HG03520 (cell line): Measurements from ENCODE around the gene BAHCC1.

ENCODE experiments used
- ATAC-seq: cut with Tn5 transposase; IDR thresholded peaks from one replicate; pipeline ENCODE4 v1.9.1; 2021; ENCODE audit warnings: mild to moderate bottlenecking, moderate library complexity; ENCODE audit not compliant: unreplicated experiment

The BAHCC1 gene

GRCh38 chr17:81397314-81398175, 2.3 kb downstream of the BAHCC1 start:
- no peak for ATAC-seq

DNA sequence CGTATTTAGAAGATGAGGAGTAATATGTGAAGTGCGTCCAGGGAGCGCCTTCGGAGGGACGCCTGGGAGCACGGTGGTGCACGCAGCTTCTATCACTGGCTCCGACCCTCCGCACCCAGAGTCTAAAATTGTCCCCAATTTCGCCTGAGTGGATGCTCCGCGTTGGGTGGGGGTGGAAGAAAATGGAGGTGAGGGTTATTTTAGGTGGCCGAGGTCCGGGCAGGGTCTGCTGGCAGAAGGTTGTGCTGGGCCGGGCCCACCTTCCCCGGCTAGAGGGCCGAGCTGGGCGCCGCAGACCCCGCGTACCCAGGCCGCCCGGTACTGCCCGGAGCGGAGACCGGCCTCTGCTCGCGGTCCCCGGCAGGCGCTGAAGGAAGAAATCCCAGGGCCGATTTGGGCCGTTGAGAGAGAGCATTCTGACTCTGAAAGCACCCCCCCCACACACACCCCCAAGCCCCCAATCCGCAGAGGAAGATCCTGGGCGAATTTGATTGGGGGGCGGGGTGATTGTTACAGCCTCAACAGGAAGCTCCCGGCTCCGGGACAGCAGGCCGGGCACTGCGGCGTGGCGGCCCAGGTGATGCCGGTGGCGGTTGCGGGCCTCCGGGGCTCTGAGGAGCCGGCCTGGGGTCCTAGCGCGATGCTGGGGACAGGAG, 3.0 kb downstream of the BAHCC1 start:
- no peak for ATAC-seq

GRCh38 chr17:81398832-81399411, 3.7 kb downstream of the BAHCC1 start:
- ATAC-seq: no peak

- no peak for ATAC-seq
These were observed 4.4 kb downstream of the BAHCC1 start for GRCh38 chr17:81399481-81400153.

DNA sequence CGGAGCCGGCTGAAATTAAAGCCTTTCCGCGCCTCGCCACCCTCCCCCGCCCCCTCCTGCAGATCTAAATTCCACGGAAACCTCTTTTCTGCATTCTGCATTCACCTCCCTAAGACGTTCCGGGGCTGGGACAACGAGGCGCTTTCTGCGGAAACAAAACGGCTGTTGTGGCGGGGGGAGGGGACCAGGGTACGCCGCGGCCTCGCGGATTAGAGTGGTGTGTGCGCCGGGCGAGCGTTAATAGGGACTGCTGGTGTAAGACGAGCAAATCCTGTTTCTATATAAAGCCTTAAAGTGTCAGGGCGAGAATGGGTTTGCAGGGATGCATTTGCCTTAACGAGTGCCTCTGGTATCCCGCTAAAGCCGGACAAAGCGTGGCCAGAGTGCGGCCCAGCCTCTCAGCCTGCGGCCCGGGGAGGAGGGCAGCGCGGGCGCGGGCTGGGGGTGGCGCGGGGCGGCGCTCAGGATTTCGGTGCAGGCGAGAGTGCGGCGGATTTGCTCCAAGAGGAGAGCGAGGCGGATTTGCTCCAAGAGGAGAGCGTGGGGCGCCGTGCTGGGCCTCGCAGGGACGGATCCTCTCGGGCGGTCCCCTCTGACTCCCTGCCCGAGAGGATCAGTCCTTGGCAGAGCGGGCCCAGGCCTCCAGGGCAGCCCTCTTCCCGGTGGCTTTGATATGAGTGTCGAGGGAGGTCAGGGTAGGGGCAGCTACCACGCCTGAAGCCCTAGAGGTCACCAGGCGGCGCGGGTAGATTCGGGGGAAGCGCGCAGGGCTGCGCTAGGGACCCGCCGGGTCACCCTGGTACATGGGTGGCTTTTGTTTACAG, 5.1 kb downstream of the BAHCC1 start:
- ATAC-seq: no peak

DNA sequence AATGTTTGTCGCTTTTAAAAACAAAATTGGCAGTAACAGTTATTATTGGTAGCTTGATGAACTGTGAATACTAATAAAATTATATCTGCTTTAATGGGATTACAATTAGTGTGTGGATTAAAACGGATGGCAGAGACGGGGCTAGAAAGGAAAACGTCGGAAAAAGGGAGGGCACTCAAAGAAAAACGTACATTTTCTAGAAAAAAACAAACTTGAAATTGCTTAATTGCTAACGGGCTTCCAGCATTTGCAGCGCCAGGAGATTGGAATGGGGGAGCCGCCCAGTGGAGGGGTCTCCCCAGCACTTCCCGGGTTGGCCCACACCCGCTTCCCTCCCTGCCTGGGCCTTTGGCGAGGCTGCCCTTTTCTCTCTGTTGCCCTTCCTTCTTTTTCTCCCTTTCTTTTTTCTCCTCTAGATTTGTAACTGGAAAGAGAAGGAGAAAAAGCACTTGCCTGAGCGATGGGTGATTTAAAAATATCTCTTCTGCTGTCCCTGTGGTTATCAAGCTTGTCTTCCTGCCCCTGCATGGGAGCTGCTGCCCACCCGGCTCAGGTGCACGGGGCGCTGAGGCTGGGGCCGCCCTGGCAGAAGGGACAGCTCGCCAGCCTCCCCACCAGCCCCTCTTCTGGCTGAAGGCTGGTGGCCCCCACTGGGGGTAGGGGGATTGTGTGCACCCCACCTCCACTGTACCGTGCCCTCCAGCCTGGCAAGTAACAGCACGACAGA, 5.9 kb downstream of the BAHCC1 start:
- ATAC-seq: no peak

- ATAC-seq: no peak
These were observed 6.7 kb downstream of the BAHCC1 start for GRCh38 chr17:81401723-81402529.

DNA sequence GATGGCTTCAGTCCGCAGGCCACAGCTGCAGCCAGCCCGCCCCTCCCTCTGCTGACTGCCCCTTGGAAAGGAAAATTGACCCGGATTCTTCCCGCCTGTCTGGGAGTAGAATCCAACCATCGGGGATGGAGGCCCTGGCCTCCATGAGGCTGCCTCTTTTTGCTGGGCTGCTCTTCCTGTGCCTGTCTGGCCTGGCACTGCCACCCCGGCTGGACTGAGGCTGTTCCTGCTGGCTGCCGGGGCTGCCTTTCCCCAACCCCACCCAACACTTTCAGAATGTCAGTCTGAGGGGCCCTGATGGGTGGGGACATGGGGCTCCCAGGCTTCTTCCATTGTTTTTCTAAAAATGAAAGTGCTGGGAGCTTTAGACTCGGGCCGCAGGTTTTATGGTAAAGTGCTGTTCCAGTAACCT, 7.3 kb downstream of the BAHCC1 start:
- no peak for ATAC-seq

GRCh38 chr17:81402981-81403467, 7.8 kb downstream of the BAHCC1 start:
- ATAC-seq: no peak

GRCh38 chr17:81403671-81404534, 8.6 kb downstream of the BAHCC1 start:
- no peak for ATAC-seq

GRCh38 chr17:81404558-81405165, 9.4 kb downstream of the BAHCC1 start:
- no peak for ATAC-seq

GRCh38 chr17:81405411-81405872, 10.2 kb downstream of the BAHCC1 start:
- ATAC-seq: no peak

GRCh38 chr17:81406117-81406953, 11.1 kb downstream of the BAHCC1 start:
- no peak for ATAC-seq

- no peak for ATAC-seq
These were observed 12.8 kb downstream of the BAHCC1 start for GRCh38 chr17:81408049-81408448.

DNA sequence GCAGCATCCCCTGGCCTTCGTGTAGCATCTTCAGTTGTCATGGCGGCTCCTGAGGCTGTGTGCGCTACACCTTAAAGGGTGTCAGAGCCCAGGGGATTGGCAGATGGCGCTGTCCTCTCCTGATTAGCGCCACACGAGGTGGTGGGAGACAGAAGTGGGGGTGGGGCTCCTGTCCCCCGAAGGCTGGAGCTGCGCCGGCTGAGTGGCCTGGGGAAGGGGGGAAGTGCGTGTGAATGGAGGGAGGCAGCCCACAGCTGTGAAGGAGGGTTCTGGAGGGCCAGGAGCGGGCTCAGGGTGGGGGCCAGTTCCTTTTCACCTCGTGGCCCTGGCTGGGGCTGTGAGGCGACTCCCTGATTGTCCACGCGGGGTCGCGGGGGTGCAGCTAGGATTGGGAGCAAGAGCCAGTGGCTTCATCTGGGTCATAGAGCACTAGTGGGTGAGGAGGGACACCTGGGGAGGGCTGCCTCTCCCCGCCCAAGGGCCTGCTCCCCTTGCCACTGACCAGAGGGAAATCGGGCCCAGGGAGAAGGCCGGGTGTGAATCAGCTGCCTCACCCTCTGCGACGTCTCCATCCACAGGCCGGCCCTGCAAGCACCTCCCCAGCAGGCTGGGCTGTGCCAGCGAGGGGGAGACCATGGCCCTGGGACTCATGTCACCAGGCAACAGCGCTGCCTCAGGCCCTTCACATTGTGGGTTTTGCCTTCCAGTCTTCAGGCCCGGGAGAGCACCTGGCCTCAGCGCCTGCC, 14.1 kb downstream of the BAHCC1 start:
- no peak for ATAC-seq

GRCh38 chr17:81410852-81411251, 15.6 kb downstream of the BAHCC1 start:
- no peak for ATAC-seq
